ENCODE results near the gene SMCR8.

Gene SMCR8

DNA sequence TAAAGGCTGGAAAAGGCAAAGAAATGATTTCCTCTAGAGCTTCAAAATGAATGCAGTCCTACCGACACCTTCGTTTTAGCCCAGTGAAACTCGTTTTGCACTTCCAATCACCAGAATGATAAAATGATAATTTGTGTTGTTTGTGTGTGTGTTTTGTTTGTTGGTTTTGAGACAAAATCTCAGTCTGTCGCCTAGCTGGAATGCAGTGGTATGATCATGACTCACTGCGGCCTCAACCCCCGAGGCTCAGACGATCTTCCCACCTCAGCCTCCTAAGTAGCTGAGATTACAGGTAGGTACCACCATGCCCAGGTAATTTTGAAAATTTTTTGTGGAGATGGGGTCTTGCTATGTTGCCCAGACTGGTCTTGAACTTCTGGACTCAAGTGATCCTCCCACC, 59.1 kb downstream of the SMCR8 start:
- TF ChIP-seq Cebpa-rat (IDR thresholded peaks at IDR 0.05), result no peak
- H4K20me1 ChIP-seq, result no peaks in the 10 kb centered on the region
- no peak overlapping the region for H3K27ac ChIP-seq
- H3K27me3 ChIP-seq, result no peaks in the 10 kb centered on the region
- peaks cover 22 to 45% (median 36%) of the 10 kb centered on the region in 10 experiments for H3K4me1 ChIP-seq
- peaks cover 0 to 3% (median 0%) of the 10 kb centered on the region in 11 experiments; a peak in 1 of 22 replicates for H3K36me3 ChIP-seq
- no peak overlapping the region for H3K9ac ChIP-seq
- H3K4me2 ChIP-seq, result no peak overlapping the region
- H3K9me3 ChIP-seq (replicated peaks in 1 of 11), result peaks cover 4 to 19% (median 10%) of the 10 kb centered on the region in 11 experiments; a peak in 15 of 22 replicates
- H3K4me3 ChIP-seq, result no peak overlapping the region
